AG08396 (cell line): ENCODE data around the gene KIF2A.

ENCODE experiments used
- DNase-seq: peaks from one replicate; pipeline ENCODE4 v3.0.0; 2012; ENCODE audit warnings: low spot score, mixed read lengths

KIF2A gene

DNA sequence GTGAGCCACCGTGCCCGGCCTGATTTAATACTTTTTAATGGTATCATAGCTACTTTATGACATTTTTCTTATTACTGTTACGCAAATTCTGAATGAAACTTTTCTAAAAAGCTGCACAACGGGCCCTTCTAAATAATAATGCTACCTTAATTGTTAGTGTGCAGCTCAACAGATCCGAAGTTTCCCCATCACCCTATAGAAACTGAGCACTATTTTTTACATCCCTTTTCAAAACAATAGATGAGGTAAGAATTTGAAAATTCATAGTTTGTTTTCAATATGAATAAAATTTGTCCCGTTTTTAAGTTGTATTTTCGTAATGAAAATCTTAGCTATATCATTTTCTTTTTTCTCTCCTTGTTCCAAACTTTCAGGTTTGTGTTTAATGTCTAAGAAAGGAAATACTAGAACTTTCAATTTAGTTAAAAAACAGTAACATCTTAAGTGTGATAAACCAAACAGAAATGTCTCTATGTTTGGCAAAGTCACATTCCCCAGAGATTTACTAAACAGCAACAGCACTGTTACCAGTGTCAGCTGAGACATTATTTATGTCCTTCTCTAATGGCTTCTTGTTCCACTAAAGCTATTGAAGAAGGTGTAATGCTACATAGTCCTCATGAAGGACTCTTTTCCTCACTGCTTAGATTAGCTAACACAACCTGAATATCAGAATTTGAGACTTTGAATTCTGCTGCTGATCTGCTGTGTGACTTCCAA, 22.9 kb downstream of the KIF2A start:
- no peak for DNase-seq

- no peak for DNase-seq
Measured at GRCh38 chr5:62330302-62330701, 24.3 kb downstream of the KIF2A start.

DNA sequence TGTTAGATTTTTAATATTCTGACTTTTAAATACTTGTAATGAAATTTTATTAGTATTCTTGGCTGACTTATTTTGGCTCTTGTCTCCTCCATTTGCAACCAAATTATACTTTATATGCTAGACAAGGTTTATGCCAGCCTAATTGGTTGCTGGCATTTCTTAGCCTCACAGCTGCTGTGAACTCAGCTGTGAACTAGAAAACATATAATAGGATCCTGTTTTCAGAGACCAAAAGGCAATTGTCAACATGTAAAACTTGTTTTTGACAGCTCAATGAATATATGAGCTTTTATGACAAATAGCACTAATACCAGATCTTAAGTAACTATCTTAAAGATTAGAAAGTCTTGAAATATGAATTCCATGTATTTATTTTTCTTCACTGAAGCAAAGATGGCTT, 25.9 kb downstream of the KIF2A start:
- DNase-seq: no peak

DNA sequence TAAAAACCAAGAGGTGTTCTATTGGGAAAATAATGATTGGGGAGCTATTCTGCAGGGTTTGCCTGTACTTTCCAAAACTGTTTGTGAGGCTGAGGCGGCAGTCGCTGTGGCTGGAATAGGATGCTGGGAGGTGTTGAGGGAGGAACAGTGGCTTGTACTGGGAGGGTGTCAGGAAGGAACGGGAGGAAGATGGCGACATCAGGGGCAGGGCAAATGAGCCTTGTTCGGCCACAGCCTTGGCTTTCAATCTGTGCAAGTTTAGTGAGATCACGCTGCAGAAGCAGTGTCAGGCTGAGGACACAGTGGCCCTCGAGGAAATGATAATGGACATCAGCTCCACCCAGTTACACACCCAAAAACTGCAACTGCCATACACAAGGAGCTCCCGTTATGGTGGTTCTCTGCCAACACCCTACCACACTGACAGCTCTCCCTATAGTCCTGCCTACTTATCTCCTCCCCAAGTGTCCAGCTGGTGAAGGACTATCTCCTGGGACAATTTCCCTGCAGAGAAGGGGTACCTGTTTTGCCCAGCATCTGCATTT, 27.3 kb downstream of the KIF2A start:
- no peak for DNase-seq

DNA sequence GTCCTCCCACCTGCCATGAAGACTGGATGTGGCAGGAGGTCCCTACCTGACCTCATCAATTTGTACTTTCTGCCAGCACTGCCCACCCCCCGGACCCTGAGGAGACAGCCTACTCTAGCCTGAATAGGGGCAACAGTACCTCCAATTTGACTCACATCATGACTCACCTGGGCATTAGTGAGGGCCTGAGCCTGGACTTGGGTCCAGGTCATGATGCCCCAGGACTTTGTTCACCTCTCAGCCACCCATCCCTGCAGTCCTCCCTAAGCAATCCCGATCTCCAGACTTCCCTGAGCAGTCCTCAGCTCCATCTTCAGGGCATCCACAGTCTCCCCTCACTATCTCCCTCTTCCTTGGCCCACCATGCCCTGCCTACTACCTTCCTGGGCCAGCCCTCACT, 28.1 kb downstream of the KIF2A start:
- no peak for DNase-seq

- no peak for DNase-seq
Measured at GRCh38 chr5:62340392-62340791, 34.4 kb downstream of the KIF2A start.

- DNase-seq: no peak
Measured at GRCh38 chr5:62340979-62341378, 35.0 kb downstream of the KIF2A start.

GRCh38 chr5:62341783-62342475, 35.9 kb downstream of the KIF2A start:
- DNase-seq: no peak

- no peak for DNase-seq
Measured at GRCh38 chr5:62342476-62342837, 36.5 kb downstream of the KIF2A start.

DNA sequence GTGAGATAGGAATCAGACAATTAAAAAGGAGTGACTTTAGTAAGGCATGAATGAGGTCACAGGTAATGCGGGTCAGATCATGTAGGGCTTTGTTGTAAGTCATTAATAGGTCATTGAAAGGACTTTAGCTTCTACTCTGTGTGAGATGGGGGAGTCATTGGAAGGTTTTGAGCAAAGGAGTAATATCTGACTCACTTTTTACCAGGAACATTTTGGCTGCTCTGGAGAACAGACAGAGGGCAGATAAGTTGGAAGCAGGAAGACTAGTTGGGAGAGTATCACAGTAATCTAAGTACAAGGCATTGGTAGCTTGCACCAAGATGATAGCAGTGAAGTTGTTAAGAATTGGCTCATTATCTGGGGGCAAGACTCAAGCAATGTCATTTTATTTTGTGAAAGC, 37.4 kb downstream of the KIF2A start:
- no peak for DNase-seq

DNA sequence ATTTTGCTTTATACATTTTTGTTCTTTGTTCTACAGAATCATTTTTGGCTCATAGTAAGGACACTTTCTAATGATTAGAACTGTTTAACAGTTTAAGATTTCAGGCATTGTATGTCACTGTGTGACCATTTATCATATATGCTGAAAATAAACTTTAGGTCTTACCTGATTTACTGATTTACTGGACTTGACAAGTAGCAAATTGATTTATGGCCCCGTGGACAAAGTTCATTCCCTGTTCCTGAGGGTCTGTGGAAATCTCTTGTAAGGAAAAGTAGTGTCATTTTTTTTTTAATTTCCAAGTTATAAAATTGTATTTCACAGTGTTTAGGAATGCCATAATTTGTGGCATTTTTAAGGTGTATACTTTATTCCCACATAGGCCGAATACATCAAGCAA, 40.7 kb downstream of the KIF2A start:
- DNase-seq: no peak

DNA sequence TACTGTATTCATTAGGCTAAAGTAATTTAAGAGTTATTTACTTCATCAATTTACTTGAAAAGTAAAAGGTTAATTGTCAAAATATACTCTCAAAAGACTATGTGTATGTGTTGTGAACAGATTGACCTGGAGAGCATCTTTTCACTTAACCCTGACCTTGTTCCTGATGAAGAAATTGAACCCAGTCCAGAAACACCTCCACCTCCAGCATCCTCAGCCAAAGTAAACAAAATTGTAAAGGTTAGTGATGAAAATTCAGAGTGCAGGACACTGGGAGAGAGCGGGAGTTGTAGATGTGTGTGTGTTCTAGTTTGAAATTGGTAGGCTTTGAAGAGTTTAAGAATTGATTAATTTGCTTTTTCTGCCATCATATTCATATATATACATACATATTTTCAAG, 41.9 kb downstream of the KIF2A start:
- DNase-seq: no peak

DNA sequence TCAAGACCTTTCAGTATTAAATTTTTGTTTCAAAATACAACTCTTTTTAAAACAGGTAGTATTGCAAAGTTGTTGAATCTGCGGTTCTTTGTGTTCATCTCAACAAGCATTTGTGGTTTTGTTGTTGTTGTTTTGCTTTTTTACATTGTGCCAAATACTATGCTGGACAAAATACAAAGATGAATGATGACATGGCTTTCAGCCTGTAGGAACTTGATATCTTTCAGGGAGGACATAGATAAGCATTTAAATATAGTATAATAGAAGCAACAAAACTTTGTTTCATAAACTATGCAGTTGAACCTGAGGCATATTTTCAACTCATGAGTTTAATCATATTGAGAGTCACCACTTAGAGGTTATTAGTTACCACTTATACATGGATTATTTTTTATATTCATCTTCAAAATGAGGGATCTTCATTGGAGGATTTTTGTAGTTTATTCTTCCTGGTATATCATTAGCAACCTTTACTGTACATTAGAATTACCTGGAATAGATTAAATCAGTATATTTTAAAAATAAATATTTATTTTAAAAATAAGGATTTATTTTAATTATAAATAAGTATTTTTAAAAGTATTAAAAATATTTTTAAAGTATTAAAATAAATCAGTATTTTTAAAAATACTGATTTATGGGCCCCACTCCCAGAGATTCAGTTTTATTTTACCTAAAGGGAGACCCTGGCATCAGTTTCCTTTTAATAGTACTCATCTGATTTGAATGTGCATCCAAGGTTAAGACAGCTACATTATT, 42.9 kb downstream of the KIF2A start:
- no peak for DNase-seq

DNA sequence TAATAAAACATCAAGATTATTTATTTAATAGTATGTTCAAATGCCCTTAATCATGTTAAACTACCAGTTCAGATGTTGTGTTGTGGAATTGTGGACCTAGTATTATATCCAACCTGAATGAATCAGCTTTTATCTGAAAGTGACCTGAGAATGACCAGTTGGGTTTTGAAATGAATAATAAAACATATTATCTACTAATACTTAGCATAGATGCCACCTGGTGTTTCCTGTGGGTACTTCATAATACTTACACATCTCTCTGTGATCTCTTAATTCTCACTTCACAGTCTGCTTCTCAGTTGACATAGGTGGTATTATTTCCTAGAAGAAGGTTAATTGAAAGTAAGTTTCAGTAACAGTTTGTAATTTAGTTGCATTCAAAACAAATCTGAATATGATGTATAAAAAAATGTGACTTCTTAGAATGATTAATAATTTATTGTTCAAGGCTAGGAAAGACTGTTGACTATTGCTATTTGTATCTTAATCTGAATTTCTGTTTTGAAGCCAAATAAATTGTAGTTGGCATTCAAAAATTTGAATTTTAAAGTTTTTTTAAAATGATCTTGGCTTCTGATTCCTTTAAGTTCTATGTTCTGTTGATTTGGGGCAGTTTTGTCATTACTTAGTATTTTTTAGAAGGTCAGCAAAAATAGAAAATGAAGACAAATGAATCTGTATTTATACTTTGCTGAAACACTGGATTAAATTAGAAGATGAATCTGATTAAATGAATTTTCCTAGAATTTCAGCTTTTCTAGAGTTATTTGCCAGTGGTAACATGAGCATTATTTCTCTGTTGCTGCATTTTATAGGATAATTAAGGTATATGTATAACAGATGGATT, 48.2 kb downstream of the KIF2A start:
- peak; percentile 8 for DNase-seq

- DNase-seq: no peak
Measured at GRCh38 chr5:62362701-62363100, 56.7 kb downstream of the KIF2A start.

DNA sequence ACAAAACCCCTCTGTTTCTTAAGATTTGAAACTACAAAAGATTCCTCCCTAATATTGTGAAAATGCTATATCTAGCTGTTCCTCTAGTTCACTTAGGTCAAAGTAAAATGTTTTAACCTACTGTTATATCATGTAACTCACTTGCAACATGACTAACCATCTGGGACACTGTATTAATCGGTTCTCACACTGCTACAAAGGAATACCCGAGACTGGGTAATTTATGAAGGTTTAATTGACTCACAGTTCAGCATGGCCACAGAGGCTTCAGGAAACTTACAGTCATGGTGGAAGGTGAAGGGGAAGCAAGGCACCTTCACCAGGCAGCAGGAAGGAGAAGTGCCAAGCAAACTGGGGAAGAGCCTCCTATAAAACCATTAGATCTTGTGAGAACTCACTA, 63.0 kb downstream of the KIF2A start:
- DNase-seq: no peak

- DNase-seq: no peak
Measured at GRCh38 chr5:62371409-62371808, 65.4 kb downstream of the KIF2A start.

DNA sequence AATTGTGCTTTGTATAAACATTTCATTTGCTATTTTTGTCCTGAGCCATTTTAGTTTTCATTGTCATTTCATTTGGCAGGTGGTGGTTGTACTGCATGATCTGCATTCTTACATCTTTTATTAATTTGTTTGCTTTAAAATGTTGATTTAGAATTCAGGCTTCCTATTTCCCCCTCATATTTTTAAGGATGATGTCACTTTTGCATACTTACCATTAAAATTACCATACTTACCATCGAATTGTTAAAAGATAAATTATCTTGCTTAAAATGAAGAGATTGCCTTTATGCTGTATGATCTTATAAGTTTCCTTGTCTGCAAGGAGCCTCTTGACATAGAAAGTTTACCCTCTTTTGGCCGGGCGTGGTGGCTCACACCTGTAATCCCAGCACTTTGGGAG, 66.6 kb downstream of the KIF2A start:
- no peak for DNase-seq

- no peak for DNase-seq
Measured at GRCh38 chr5:62373382-62373781, 67.4 kb downstream of the KIF2A start.

DNA sequence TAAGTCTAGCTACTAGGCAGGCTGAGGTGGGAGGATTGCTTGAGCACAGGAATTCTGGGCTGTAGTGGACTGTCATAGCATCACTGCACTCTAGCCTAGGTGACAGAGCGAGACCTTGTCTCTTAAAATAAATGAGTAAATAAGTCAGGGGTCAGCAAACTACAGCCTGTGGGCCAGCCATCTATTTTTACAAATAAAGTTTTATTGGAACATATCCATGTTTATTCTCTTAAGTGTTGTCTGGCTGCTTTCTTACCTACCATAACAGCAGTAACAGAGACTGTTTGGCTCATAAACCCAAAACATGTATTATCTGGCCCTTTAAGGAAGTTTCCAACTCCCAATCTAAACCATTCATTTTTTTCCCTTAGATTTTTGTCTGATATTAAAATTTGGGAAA, 68.1 kb downstream of the KIF2A start:
- no peak for DNase-seq

DNA sequence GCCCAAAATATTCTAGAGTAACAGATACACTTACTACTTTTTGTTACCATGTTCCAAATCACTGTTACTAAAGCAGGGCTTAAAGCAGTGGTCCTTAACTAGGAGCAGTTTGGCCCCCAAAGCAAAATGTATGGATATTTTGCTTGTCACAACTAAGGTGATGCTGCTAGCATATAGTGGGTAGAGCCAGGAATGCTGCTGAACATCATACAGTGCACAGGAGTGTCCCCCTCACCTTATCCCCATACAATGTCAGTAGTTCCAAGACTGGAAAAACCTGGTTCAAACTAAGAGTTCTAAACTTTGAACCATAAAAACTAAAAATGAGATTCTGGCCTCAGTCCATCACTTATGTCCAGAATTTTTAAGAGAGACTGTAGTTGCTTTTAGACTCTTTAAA, 69.6 kb downstream of the KIF2A start:
- DNase-seq: no peak

DNA sequence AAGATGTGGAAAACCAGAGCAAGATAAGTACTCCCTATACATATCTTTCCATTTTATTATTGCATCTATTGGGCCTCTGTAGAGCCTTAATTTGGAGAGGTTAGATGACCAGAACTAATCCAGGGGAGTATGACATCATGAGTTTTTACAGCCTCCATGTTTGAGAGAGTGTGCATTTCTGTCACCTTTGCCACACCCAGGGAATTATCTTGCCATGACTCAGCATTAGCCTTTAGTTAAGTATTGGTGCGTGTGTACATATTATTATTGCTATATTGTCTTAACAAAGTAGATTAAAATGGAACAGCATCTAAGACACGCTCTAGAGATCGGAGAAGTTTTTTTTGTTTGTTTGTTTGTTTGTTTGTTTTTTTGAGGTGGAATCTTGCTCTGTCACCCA, 70.1 kb downstream of the KIF2A start:
- no peak for DNase-seq
